ENCODE measurements around the gene TMEM131. TPM values are rescaled to one million over a fixed set of nuclear protein-coding genes. Genes with fewer than 3 reads are reported as not detected.

Gene TMEM131
- total RNA-seq, 1 donor from 2014 or later = 59.4 TPM

DNA sequence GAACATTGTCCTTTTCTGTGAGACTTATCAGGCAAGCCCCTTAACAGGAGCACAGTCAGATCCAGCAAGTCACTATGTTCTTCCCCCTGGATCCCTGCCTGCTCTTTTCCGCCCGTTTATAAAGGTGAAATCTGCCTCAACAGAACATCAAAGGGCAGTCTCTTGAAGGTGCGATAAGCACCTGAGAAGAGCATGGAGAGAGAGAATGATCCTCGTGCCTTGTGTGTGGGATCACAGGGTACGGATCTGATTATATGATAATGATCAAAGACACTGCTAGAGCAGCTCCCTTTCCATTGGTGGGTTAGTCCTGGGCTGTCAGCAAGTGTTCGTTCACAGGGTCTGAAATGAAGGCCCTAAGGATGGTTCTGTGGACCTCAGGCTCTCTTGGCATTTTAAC lies 176.0 kb downstream of the TMEM131 start:
- no peak for DNase-seq (ENCODE audit: low spot score)
- H3K4me3 Mint-ChIP-seq = no peak overlapping the region
- H3K9me3 Mint-ChIP-seq = no peaks in the 10 kb centered on the region
- Histone ChIP-seq H2AFZ (replicated peaks) (no peak overlapping the region), H3K4me3 (no peak overlapping the region), H3K9ac (no peak overlapping the region), H3F3A (ENCODE audit: low read depth) (no peaks in the 10 kb centered on the region), H3K4me2 (no peak overlapping the region), H3K79me2 (ENCODE audit: low read depth) (no peaks in the 10 kb centered on the region), H3K27ac (no peak overlapping the region), H3K4me1 (no peaks in the 10 kb centered on the region), H4K20me1 (ENCODE audit: low read depth) (no peaks in the 10 kb centered on the region), H3K36me3 (no peaks in the 10 kb centered on the region), H3K27me3 (no peaks in the 10 kb centered on the region), H3K9me3 (ENCODE audit: low read depth) (no peaks in the 10 kb centered on the region)
- no peak overlapping the region for H3K27ac Mint-ChIP-seq
- H3K27me3 Mint-ChIP-seq (ENCODE audit: insufficient read depth, low read depth) = no peaks in the 10 kb centered on the region
- peaks cover 18% of the 10 kb centered on the region for H3K36me3 Mint-ChIP-seq
- no peaks in the 10 kb centered on the region for H3K4me1 Mint-ChIP-seq
- TF ChIP-seq EZH2 (IDR thresholded peaks at IDR 0.05) (no peak), EZH2phosphoT487 (IDR thresholded peaks at IDR 0.05) (no peak)
- TF ChIP-seq, protein P1, sequence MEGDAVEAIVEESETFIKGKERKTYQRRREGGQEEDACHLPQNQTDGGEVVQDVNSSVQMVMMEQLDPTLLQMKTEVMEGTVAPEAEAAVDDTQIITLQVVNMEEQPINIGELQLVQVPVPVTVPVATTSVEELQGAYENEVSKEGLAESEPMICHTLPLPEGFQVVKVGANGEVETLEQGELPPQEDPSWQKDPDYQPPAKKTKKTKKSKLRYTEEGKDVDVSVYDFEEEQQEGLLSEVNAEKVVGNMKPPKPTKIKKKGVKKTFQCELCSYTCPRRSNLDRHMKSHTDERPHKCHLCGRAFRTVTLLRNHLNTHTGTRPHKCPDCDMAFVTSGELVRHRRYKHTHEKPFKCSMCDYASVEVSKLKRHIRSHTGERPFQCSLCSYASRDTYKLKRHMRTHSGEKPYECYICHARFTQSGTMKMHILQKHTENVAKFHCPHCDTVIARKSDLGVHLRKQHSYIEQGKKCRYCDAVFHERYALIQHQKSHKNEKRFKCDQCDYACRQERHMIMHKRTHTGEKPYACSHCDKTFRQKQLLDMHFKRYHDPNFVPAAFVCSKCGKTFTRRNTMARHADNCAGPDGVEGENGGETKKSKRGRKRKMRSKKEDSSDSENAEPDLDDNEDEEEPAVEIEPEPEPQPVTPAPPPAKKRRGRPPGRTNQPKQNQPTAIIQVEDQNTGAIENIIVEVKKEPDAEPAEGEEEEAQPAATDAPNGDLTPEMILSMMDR (IDR thresholded peaks at IDR 0.05) = no peak

DNA sequence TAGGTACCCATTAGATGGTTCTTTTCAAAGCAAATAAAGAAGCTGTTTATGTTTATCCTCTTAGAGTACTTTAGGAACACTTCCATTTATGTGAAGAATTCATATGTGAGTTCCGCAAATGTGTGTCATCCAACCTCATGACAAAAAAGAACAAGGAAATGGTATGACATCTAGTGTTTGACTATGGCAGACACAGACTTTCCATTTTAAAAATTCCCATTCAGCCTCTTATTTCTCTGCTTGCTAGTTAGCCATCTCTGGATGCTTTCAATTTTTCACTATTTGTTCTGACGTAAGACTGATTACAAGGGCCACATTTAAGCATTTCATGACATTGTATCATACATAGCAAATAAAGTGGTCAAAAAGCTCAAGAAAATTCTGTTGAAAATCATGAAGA lies 179.3 kb downstream of the TMEM131 start:
- TF ChIP-seq EZH2phosphoT487 (IDR thresholded peaks at IDR 0.05) (no peak), EZH2 (IDR thresholded peaks at IDR 0.05) (no peak)
- TF ChIP-seq, protein P1 (IDR thresholded peaks at IDR 0.05) = no peak
- H3K9ac ChIP-seq = no peak overlapping the region
- DNase-seq (ENCODE audit: low spot score) = no peak
- no peaks in the 10 kb centered on the region for H3K9me3 ChIP-seq (ENCODE audit: low read depth)
- Mint-ChIP-seq H3K4me1 (peaks cover 12% of the 10 kb centered on the region), H3K4me3 (no peak overlapping the region), H3K36me3 (peaks cover 14% of the 10 kb centered on the region), H3K9me3 (no peaks in the 10 kb centered on the region), H3K27me3 (ENCODE audit: insufficient read depth, low read depth) (no peaks in the 10 kb centered on the region), H3K27ac (no peak overlapping the region)
- no peaks in the 10 kb centered on the region for H3F3A ChIP-seq (ENCODE audit: low read depth)
- H3K79me2 ChIP-seq (ENCODE audit: low read depth) = no peaks in the 10 kb centered on the region
- no peaks in the 10 kb centered on the region for H4K20me1 ChIP-seq (ENCODE audit: low read depth)
- H3K36me3 ChIP-seq = peaks cover 11% of the 10 kb centered on the region
- no peak overlapping the region for H3K4me3 ChIP-seq
- H2AFZ ChIP-seq (replicated peaks) = no peak overlapping the region
- peaks cover 16% of the 10 kb centered on the region for H3K4me1 ChIP-seq
- H3K27me3 ChIP-seq = no peaks in the 10 kb centered on the region
- no peak overlapping the region for H3K4me2 ChIP-seq
- H3K27ac ChIP-seq = no peak overlapping the region

DNA sequence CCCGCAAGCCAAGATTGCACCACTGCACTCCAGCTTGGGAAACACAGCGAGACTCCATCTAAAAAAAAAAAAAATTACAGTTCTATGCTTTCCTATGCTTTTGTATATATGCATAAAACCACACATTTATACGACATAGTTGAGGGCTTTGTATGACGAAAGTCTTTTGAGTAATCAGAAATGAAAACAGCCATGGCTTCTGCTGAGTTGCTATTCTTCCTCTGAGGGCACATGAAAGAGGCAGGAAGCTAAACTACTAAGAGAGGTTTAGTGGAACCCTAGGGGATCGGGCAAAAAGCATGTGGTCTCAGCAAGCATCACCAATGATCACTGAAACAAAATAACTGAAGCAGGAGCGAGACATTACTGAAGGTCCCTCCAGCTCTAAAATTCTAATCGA lies 182.8 kb downstream of the TMEM131 start:
- no peak overlapping the region for H2AFZ ChIP-seq (replicated peaks)
- H3K27ac ChIP-seq = no peak overlapping the region
- no peaks in the 10 kb centered on the region for H3K27me3 Mint-ChIP-seq (ENCODE audit: insufficient read depth, low read depth)
- H3K36me3 ChIP-seq = peaks cover 11% of the 10 kb centered on the region
- no peak overlapping the region for H3K27ac Mint-ChIP-seq
- H3K4me1 Mint-ChIP-seq = peaks cover 12% of the 10 kb centered on the region
- peak; percentile 30 for DNase-seq (ENCODE audit: low spot score)
- peaks cover 16% of the 10 kb centered on the region for H3K4me1 ChIP-seq
- no peaks in the 10 kb centered on the region for H3K9me3 Mint-ChIP-seq
- no peak overlapping the region for H3K9ac ChIP-seq
- no peak for TF ChIP-seq EZH2 (IDR thresholded peaks at IDR 0.05)
- no peak for TF ChIP-seq EZH2phosphoT487 (IDR thresholded peaks at IDR 0.05)
- TF ChIP-seq, protein P1 (IDR thresholded peaks at IDR 0.05) = no peak
- no peaks in the 10 kb centered on the region for H3K79me2 ChIP-seq (ENCODE audit: low read depth)
- no peak overlapping the region for H3K4me3 ChIP-seq
- peak overlapping the region; percentile 12 for H3K4me2 ChIP-seq
- H3K27me3 ChIP-seq = no peaks in the 10 kb centered on the region
- no peaks in the 10 kb centered on the region for H3K9me3 ChIP-seq (ENCODE audit: low read depth)
- peaks cover 14% of the 10 kb centered on the region for H3K36me3 Mint-ChIP-seq
- no peaks in the 10 kb centered on the region for H3F3A ChIP-seq (ENCODE audit: low read depth)
- H3K4me3 Mint-ChIP-seq = no peak overlapping the region
- H4K20me1 ChIP-seq (ENCODE audit: low read depth) = no peaks in the 10 kb centered on the region
